Femur (tissue), 1 donor: ENCODE data around the gene ZNF652.
"Not testable (repeated sequence)": the region's sequence is repeated elsewhere in the genome, so short reads cannot be mapped to it uniquely, and the experiment has no call there.

ENCODE experiments used
- DNase-seq: peaks from one replicate; pipeline ENCODE4 v3.0.0-alpha.2; 2017

ZNF652 gene

GRCh38 chr17:49384951-49385350 lies 22.9 kb upstream of the ZNF652 start:
- DNase-seq: no peak

GRCh38 chr17:49383060-49383459 lies 21.0 kb upstream of the ZNF652 start:
- no peak for DNase-seq

- DNase-seq: no peak
Measured at GRCh38 chr17:49382556-49382955, 20.5 kb upstream of the ZNF652 start.

- no peak for DNase-seq
Measured at GRCh38 chr17:49381793-49382192, 19.7 kb upstream of the ZNF652 start.

GRCh38 chr17:49381033-49381432 lies 19.0 kb upstream of the ZNF652 start:
- DNase-seq: no peak

GRCh38 chr17:49379926-49380325 lies 17.9 kb upstream of the ZNF652 start:
- no peak for DNase-seq

- DNase-seq: no peak
Measured at GRCh38 chr17:49378311-49378710, 16.3 kb upstream of the ZNF652 start.

- no peak for DNase-seq
Measured at GRCh38 chr17:49375544-49375943, 13.5 kb upstream of the ZNF652 start.

- no peak for DNase-seq
Measured at GRCh38 chr17:49373115-49373514, 11.1 kb upstream of the ZNF652 start.

- DNase-seq: no peak
Measured at GRCh38 chr17:49372425-49372824, 10.4 kb upstream of the ZNF652 start.

GRCh38 chr17:49370971-49371834 lies 9.2 kb upstream of the ZNF652 start:
- no peak for DNase-seq

- DNase-seq: no peak
Measured at GRCh38 chr17:49369760-49370159, 7.7 kb upstream of the ZNF652 start.

- no peak for DNase-seq
Measured at GRCh38 chr17:49369089-49369488, 7.0 kb upstream of the ZNF652 start.

- DNase-seq: no peak
Measured at GRCh38 chr17:49365667-49366066, 3.6 kb upstream of the ZNF652 start.

- DNase-seq: not testable (repeated sequence)
Measured at GRCh38 chr17:49365126-49365525, 3.1 kb upstream of the ZNF652 start.

- no peak for DNase-seq
Measured at GRCh38 chr17:49364119-49364518, 2.1 kb upstream of the ZNF652 start.

GRCh38 chr17:49363251-49363650 lies 1.2 kb upstream of the ZNF652 start:
- DNase-seq: no peak

- no peak for DNase-seq
Measured at GRCh38 chr17:49362723-49363117, 670 bp upstream of the ZNF652 start.

GRCh38 chr17:49361129-49361901 lies 735 bp downstream of the ZNF652 start:
- peak; percentile 64 for DNase-seq

- no peak for DNase-seq
Measured at GRCh38 chr17:49360796-49361128, 1.3 kb downstream of the ZNF652 start.

GRCh38 chr17:49359990-49360795 lies 1.9 kb downstream of the ZNF652 start:
- no peak for DNase-seq

- DNase-seq: no peak
Measured at GRCh38 chr17:49358641-49359247, 3.3 kb downstream of the ZNF652 start.

- no peak for DNase-seq
Measured at GRCh38 chr17:49357516-49357915, 4.5 kb downstream of the ZNF652 start.
